NCI-H2029 treated with DMSO at 0.1 percent for 48 hours (cell line): ENCODE results near the gene GTPBP3.
A peak's percentile ranks its signal among the peaks of the same experiment; 100 is the strongest.
"Not testable (repeated sequence)": the region's sequence is repeated elsewhere in the genome, so short reads cannot be mapped to it uniquely, and the experiment has no call there.

ENCODE experiments used
- DNase-seq: peaks from one replicate; lab custom pipeline; 2025; lab: John Stamatoyannopoulos, UW

GTPBP3 gene

GRCh38 chr19:17336872-17337674 lies at the start of gene GTPBP3:
TSS of gene GTPBP3 (plus strand) at chr19:17337553. CDS start at chr19:17337612, 59 bp downstream.
- DNase-seq = peak; percentile 98

GRCh38 chr19:17289489-17289888 lies 47.9 kb upstream of the GTPBP3 start:
- DNase-seq = no peak

GRCh38 chr19:17292301-17293074 lies 44.9 kb upstream of the GTPBP3 start:
- no peak for DNase-seq

GRCh38 chr19:17293605-17294004 lies 43.7 kb upstream of the GTPBP3 start:
- DNase-seq = no peak

- DNase-seq = no peak
These were observed 43.1 kb upstream of the GTPBP3 start for GRCh38 chr19:17294051-17294891.

- DNase-seq = not testable (repeated sequence)
These were observed 41.8 kb upstream of the GTPBP3 start for GRCh38 chr19:17295551-17295950.

GRCh38 chr19:17296273-17296672 lies 41.1 kb upstream of the GTPBP3 start:
- no peak for DNase-seq

GRCh38 chr19:17296976-17297375 lies 40.4 kb upstream of the GTPBP3 start:
- DNase-seq = no peak

GRCh38 chr19:17300992-17301619 lies 36.2 kb upstream of the GTPBP3 start:
- DNase-seq = no peak

- no peak for DNase-seq
These were observed 34.8 kb upstream of the GTPBP3 start for GRCh38 chr19:17302391-17303166.

GRCh38 chr19:17303167-17303939 lies 34.0 kb upstream of the GTPBP3 start, which contains the start of gene ABHD8:
TSS of gene ABHD8 (minus strand) at chr19:17303425. CDS start at chr19:17301616, 1,809 bp downstream.
- peak; percentile 84 for DNase-seq

- DNase-seq = no peak
These were observed 33.4 kb upstream of the GTPBP3 start for GRCh38 chr19:17303940-17304267.

- DNase-seq = peak; percentile 45
These were observed 32.8 kb upstream of the GTPBP3 start for GRCh38 chr19:17304386-17305215.

- no peak for DNase-seq
These were observed 32.2 kb upstream of the GTPBP3 start for GRCh38 chr19:17305216-17305516.

- DNase-seq = peak; percentile 97
These were observed 31.7 kb upstream of the GTPBP3 start, which contains the start of gene MRPL34 for GRCh38 chr19:17305517-17306284. TSS of gene MRPL34 (plus strand) at chr19:17305872. CDS start at chr19:17305893, 21 bp downstream.

GRCh38 chr19:17306285-17306714 lies 31.1 kb upstream of the GTPBP3 start:
- peak; percentile 9 for DNase-seq

- DNase-seq = no peak
These were observed 29.4 kb upstream of the GTPBP3 start for GRCh38 chr19:17307876-17308377.
